Pancreas (tissue), 10 donors: ENCODE results near the gene CEP85L. TPM values are rescaled to one million over a fixed set of nuclear protein-coding genes. Genes with fewer than 3 reads are reported as not detected.
A peak's percentile ranks its signal among the peaks of the same experiment; 100 is the strongest.

Experiments used
- ATAC-seq, 4 donors: fragments of 200-7000 bp; cut with Tn5 transposase; one replicate each; pipeline versions ENCODE4 v1.8.0 to v1.9.1; 2020; ENCODE audit warnings: mild to moderate bottlenecking in 4 of 4, moderate library complexity in 4 of 4
- DNase-seq, 6 donors: peaks; one replicate each; pipeline ENCODE4 v3.0.0-alpha.2; 2020
- FAIRE-seq: peaks from 2 replicates; lab custom pipeline; 2012; peaks lifted over from hg19 to GRCh38; lab: Jason Lieb, UNC
- H3K27ac ChIP-seq, 4 donors: fragments of 200-600 bp; sonication (generic); 1 replicate in 3 of 4; 2 replicates in 1 of 4; pipeline versions ENCODE4 v1.5.0 to v1.8.0; 2020
- H3K27me3 ChIP-seq, 4 donors: fragments of 200-600 bp; one replicate each; pipeline ENCODE4 v1.8.0; 2021
- H3K36me3 ChIP-seq, 3 donors: fragments of 200-600 bp; sonication (generic) in 1 of 3; one replicate each; pipeline versions ENCODE4 v1.5.0 to v1.8.0; 2020 to 2021
- H3K4me1 ChIP-seq, 3 donors: fragments of 200-600 bp; one replicate each; pipeline ENCODE4 v1.8.0; 2021
- H3K4me3 ChIP-seq, 4 donors: fragments of 200-600 bp; sonication (generic) in 2 of 4; one replicate each; pipeline versions ENCODE4 v1.5.0 to v1.8.0; 2020 to 2021
- H3K9me3 ChIP-seq, 4 donors: fragments of 200-600 bp; one replicate each; pipeline ENCODE4 v1.8.0; 2021
- CTCF ChIP-seq, 4 donors: fragments of 200-600 bp; sonication (generic) in 3 of 4; IDR thresholded peaks; one replicate each; pipeline versions ENCODE4 v1.5.0 to v1.8.0; 2021; ENCODE audit warnings: antibody characterized with exemption in 4 of 4
- WGBS, 2 donors: extraction: QIAGEN DNeasy Blood & Tissue Kit; methylation state at CpG; one replicate each; pipeline ENCODE4 v1.1.7; 2013; 5-methylcytosine and 5-hydroxymethylcytosine counted together
- intact Hi-C, 3 donors: fragments of 100-400 bp; cut with DNase I; formaldehyde crosslinking; loops; one replicate each; pipeline versions ENCODE4 v1.11.1 to v1.14.2; 2022
- polyA plus RNA-seq, 2 donors: library from polyadenylated mRNA; stranded (reverse); fragments of 200-250 nt; gene quantifications; one replicate each; pipeline ENCODE4 v1.2.3, GENCODE V29; 2013
- total RNA-seq, 6 donors: library from RNA; stranded (reverse); fragmentation: NEBNext Ultra II Directional in 4 of 6; extraction: Animal tissue kit (Norgen Biotek cat#: 25700) in 4 of 6; gene quantifications; one replicate each; pipeline versions ENCODE4 v1.2.1 to v1.2.4, GENCODE V29; 2021 to 2023
- donor health status: healthy with polysubstance abuse.
- donor health status: DM: no; HTN: no; CAD: no; lungs with moderate emphysema.
- donor health status: DM: no; HTN: no; CAD: no.
- donor health status: control.
- donor health status: control.
- donor health status: Bipolar disorder and iron deficiency.
- donor health status: DM: yes; HTN: yes; CAD: no.
- donor health status: DM: no; HTN: no; CAD: no.
- donor health status: DM: no; HTN: no; CAD: no.
- donor health status: DM: yes; HTN: yes; CAD: no.

CEP85L gene
- total and polyA plus RNA-seq, 8 donors, result 1.1 to 8.1 (median 6.1) TPM

GRCh38 chr6:118620202-118620601 is 31.2 kb downstream of the CEP85L start:
- Histone ChIP-seq H3K27ac (no peak overlapping the region), H3K36me3 (no peaks in the 10 kb centered on the region), H3K27me3 (no peaks in the 10 kb centered on the region), H3K9me3 (no peaks in the 10 kb centered on the region), H3K4me3 (no peak overlapping the region), H3K4me1 (peaks cover 0 to 2% (median 0%) of the 10 kb centered on the region in 3 donors)
- intact Hi-C loops, result no loop called here
- WGBS, 2 donors, result 57 to 61% methylated on average over 4 of the region's 4 CpGs
- FAIRE-seq (no peak), ATAC-seq (no peak), DNase-seq (no peak)
- TF ChIP-seq CTCF (IDR thresholded peaks at IDR 0.05), result no peak

GRCh38 chr6:118618676-118619377 is 32.6 kb downstream of the CEP85L start:
- peak; percentile 76 to 93 (median 85) for TF ChIP-seq CTCF (IDR thresholded peaks at IDR 0.05)
- Histone ChIP-seq H3K36me3 (no peaks in the 10 kb centered on the region), H3K4me1 (peaks cover 0 to 2% (median 0%) of the 10 kb centered on the region in 3 donors), H3K9me3 (no peaks in the 10 kb centered on the region), H3K27ac (no peak overlapping the region), H3K4me3 (no peak overlapping the region), H3K27me3 (no peaks in the 10 kb centered on the region)
- WGBS, 2 donors, result 26 to 27% methylated on average over 15 of the region's 15 CpGs
- FAIRE-seq (no peak), ATAC-seq (peak; percentile 80 to 97 (median 94)), DNase-seq (peak; percentile 32 to 76 (median 54))
- intact Hi-C loops, result no loop called here

- WGBS, 2 donors, result 81 to 82% methylated on average over 11 of the region's 11 CpGs
- Histone ChIP-seq H3K4me1 (peaks cover 0 to 2% (median 0%) of the 10 kb centered on the region in 3 donors), H3K27ac (no peak overlapping the region), H3K36me3 (no peaks in the 10 kb centered on the region), H3K4me3 (no peak overlapping the region), H3K27me3 (no peaks in the 10 kb centered on the region), H3K9me3 (no peaks in the 10 kb centered on the region)
- FAIRE-seq, result no peak
- TF ChIP-seq CTCF (IDR thresholded peaks at IDR 0.05), result no peak
- no peak for ATAC-seq
- DNase-seq, result no peak
- intact Hi-C loops, result no loop called here
Measured at GRCh38 chr6:118617417-118617816, 34.0 kb downstream of the CEP85L start.

GRCh38 chr6:118611334-118611733 is 40.1 kb downstream of the CEP85L start:
- FAIRE-seq (no peak), DNase-seq (no peak), ATAC-seq (no peak)
- intact Hi-C loops, result no loop called here
- Histone ChIP-seq H3K27me3 (no peaks in the 10 kb centered on the region), H3K9me3 (peaks cover 0 to 3% (median 0%) of the 10 kb centered on the region in 4 donors), H3K4me3 (no peak overlapping the region), H3K27ac (no peak overlapping the region), H3K36me3 (no peaks in the 10 kb centered on the region), H3K4me1 (peaks cover 3 to 6% (median 5%) of the 10 kb centered on the region in 3 donors)
- 97 to 99% methylated on average over 3 of the region's 3 CpGs for WGBS, 2 donors
- no peak for TF ChIP-seq CTCF (IDR thresholded peaks at IDR 0.05)

GRCh38 chr6:118606858-118607257 is 44.5 kb downstream of the CEP85L start:
- 32 to 36% methylated on average over 5 of the region's 5 CpGs for WGBS, 2 donors
- intact Hi-C loops, result no loop called here
- no peaks in the 10 kb centered on the region for H3K27me3 ChIP-seq
- ATAC-seq (peak in 3 of 4 donors; percentile 18 to 75 (median 52)), FAIRE-seq (no peak), DNase-seq (no peak)
- H3K36me3 ChIP-seq, result no peaks in the 10 kb centered on the region
- H3K4me1 ChIP-seq, result peaks cover 6 to 8% (median 7%) of the 10 kb centered on the region in 3 donors
- H3K27ac ChIP-seq, result no peak overlapping the region
- no peak for TF ChIP-seq CTCF (IDR thresholded peaks at IDR 0.05)
- H3K9me3 ChIP-seq, result peaks cover 0 to 3% (median 0%) of the 10 kb centered on the region in 4 donors
- H3K4me3 ChIP-seq, result no peak overlapping the region
